ENCODE measurements around the gene C11orf54.
"Not testable (repeated sequence)": the region's sequence is repeated elsewhere in the genome, so short reads cannot be mapped to it uniquely, and the experiment has no call there.

C11orf54 gene

GRCh38 chr11:93740730-93741093, 760 bp upstream of the C11orf54 start:
- Histone ChIP-seq H3K4me1 (ENCODE audit: insufficient read depth, low read length) (0 out of 2 replicates have a peak, but pooled peaks cover 5% of the 10 kb centered on the region), H3K9ac (ENCODE audit: low read depth, low read length) (peak overlapping the region; percentile 97), H3K9me3 (ENCODE audit: control insufficient read depth, insufficient read depth, low read length) (no peaks in the 10 kb centered on the region), H3K36me3 (ENCODE audit: insufficient read depth, low read length) (peaks cover 22% of the 10 kb centered on the region)

- Histone ChIP-seq H3K4me1 (ENCODE audit: insufficient read depth, low read length) (0 out of 2 replicates have a peak, but pooled peaks cover 5% of the 10 kb centered on the region), H3K9ac (ENCODE audit: low read depth, low read length) (peak overlapping the region; percentile 97), H3K36me3 (ENCODE audit: insufficient read depth, low read length) (peaks cover 18% of the 10 kb centered on the region), H3K9me3 (ENCODE audit: control insufficient read depth, insufficient read depth, low read length) (no peaks in the 10 kb centered on the region)
Measured at GRCh38 chr11:93741882-93742226, 382 bp downstream of the C11orf54 start.

- Histone ChIP-seq H3K9me3 (ENCODE audit: control insufficient read depth, insufficient read depth, low read length) (no peaks in the 10 kb centered on the region), H3K9ac (ENCODE audit: low read depth, low read length) (no peak overlapping the region), H3K36me3 (ENCODE audit: insufficient read depth, low read length) (peaks cover 6% of the 10 kb centered on the region; the same call in 1 of the 2 replicates), H3K4me1 (ENCODE audit: insufficient read depth, low read length) (0 out of 2 replicates have a peak, but pooled peaks cover 5% of the 10 kb centered on the region)
Measured at GRCh38 chr11:93743291-93743690, 1.8 kb downstream of the C11orf54 start.

GRCh38 chr11:93744669-93745004, 3.2 kb downstream of the C11orf54 start:
- Histone ChIP-seq H3K4me1 (ENCODE audit: insufficient read depth, low read length) (no peaks in the 10 kb centered on the region), H3K36me3 (ENCODE audit: insufficient read depth, low read length) (no peaks in the 10 kb centered on the region), H3K9me3 (ENCODE audit: control insufficient read depth, insufficient read depth, low read length) (no peaks in the 10 kb centered on the region), H3K9ac (ENCODE audit: low read depth, low read length) (no peak overlapping the region)

GRCh38 chr11:93745005-93745755, 3.7 kb downstream of the C11orf54 start:
- not testable (repeated sequence) for H3K9ac ChIP-seq (ENCODE audit: low read depth, low read length); H3K36me3 ChIP-seq (ENCODE audit: insufficient read depth, low read length)

GRCh38 chr11:93746101-93746500, 4.6 kb downstream of the C11orf54 start:
- Histone ChIP-seq H3K9ac (ENCODE audit: low read depth, low read length) (no peak overlapping the region), H3K36me3 (ENCODE audit: insufficient read depth, low read length) (no peaks in the 10 kb centered on the region), H3K4me1 (ENCODE audit: insufficient read depth, low read length) (no peaks in the 10 kb centered on the region), H3K9me3 (ENCODE audit: control insufficient read depth, insufficient read depth, low read length) (no peaks in the 10 kb centered on the region)

More at GRCh38 chr11:93745005-93745755, 3.7 kb downstream of the C11orf54 start:
- H3K9me3 ChIP-seq (ENCODE audit: control insufficient read depth, insufficient read depth, low read length); H3K4me1 ChIP-seq (ENCODE audit: insufficient read depth, low read length): not testable (repeated sequence)

- Histone ChIP-seq H3K36me3 (ENCODE audit: insufficient read depth, low read length) (no peaks in the 10 kb centered on the region), H3K9me3 (ENCODE audit: control insufficient read depth, insufficient read depth, low read length) (no peaks in the 10 kb centered on the region), H3K9ac (ENCODE audit: low read depth, low read length) (no peak overlapping the region), H3K4me1 (ENCODE audit: insufficient read depth, low read length) (no peaks in the 10 kb centered on the region)
Measured at GRCh38 chr11:93747122-93747521, 5.7 kb downstream of the C11orf54 start.

- no peak overlapping the region for H3K9ac ChIP-seq (ENCODE audit: low read depth, low read length)
- H3K9me3 ChIP-seq (ENCODE audit: control insufficient read depth, insufficient read depth, low read length): no peaks in the 10 kb centered on the region
- no peaks in the 10 kb centered on the region for H3K36me3 ChIP-seq (ENCODE audit: insufficient read depth, low read length)
- no peaks in the 10 kb centered on the region for H3K4me1 ChIP-seq (ENCODE audit: insufficient read depth, low read length)
Measured at GRCh38 chr11:93751001-93751400, 9.5 kb downstream of the C11orf54 start.

- Histone ChIP-seq H3K9ac (ENCODE audit: low read depth, low read length) (no peak overlapping the region), H3K9me3 (ENCODE audit: control insufficient read depth, insufficient read depth, low read length) (no peaks in the 10 kb centered on the region), H3K4me1 (ENCODE audit: insufficient read depth, low read length) (no peaks in the 10 kb centered on the region), H3K36me3 (ENCODE audit: insufficient read depth, low read length) (no peaks in the 10 kb centered on the region)
Measured at GRCh38 chr11:93753241-93753640, 11.8 kb downstream of the C11orf54 start.

- Histone ChIP-seq H3K9me3 (ENCODE audit: control insufficient read depth, insufficient read depth, low read length) (no peaks in the 10 kb centered on the region), H3K4me1 (ENCODE audit: insufficient read depth, low read length) (no peaks in the 10 kb centered on the region), H3K36me3 (ENCODE audit: insufficient read depth, low read length) (peaks cover 5% of the 10 kb centered on the region; the same call in 1 of the 2 replicates), H3K9ac (ENCODE audit: low read depth, low read length) (no peak overlapping the region)
Measured at GRCh38 chr11:93756748-93757147, 15.3 kb downstream of the C11orf54 start.

GRCh38 chr11:93757301-93757700, 15.8 kb downstream of the C11orf54 start:
- Histone ChIP-seq H3K36me3 (ENCODE audit: insufficient read depth, low read length) (peaks cover 5% of the 10 kb centered on the region; the same call in 1 of the 2 replicates), H3K9ac (ENCODE audit: low read depth, low read length) (no peak overlapping the region), H3K4me1 (ENCODE audit: insufficient read depth, low read length) (no peaks in the 10 kb centered on the region), H3K9me3 (ENCODE audit: control insufficient read depth, insufficient read depth, low read length) (no peaks in the 10 kb centered on the region)

- Histone ChIP-seq H3K9ac (ENCODE audit: low read depth, low read length) (no peak overlapping the region), H3K36me3 (ENCODE audit: insufficient read depth, low read length) (peaks cover 5% of the 10 kb centered on the region; the same call in 1 of the 2 replicates), H3K4me1 (ENCODE audit: insufficient read depth, low read length) (no peaks in the 10 kb centered on the region), H3K9me3 (ENCODE audit: control insufficient read depth, insufficient read depth, low read length) (no peaks in the 10 kb centered on the region)
Measured at GRCh38 chr11:93757924-93758865, 16.7 kb downstream of the C11orf54 start.

- H3K36me3 ChIP-seq (ENCODE audit: insufficient read depth, low read length); H3K9me3 ChIP-seq (ENCODE audit: control insufficient read depth, insufficient read depth, low read length): not testable (repeated sequence)
Measured at GRCh38 chr11:93759123-93759522, 17.7 kb downstream of the C11orf54 start.

GRCh38 chr11:93761910-93762309, 20.4 kb downstream of the C11orf54 start:
- Histone ChIP-seq H3K36me3 (ENCODE audit: insufficient read depth, low read length) (peaks cover 5% of the 10 kb centered on the region; the same call in 1 of the 2 replicates), H3K9me3 (ENCODE audit: control insufficient read depth, insufficient read depth, low read length) (no peaks in the 10 kb centered on the region)

More at GRCh38 chr11:93759123-93759522, 17.7 kb downstream of the C11orf54 start:
- not testable (repeated sequence) for H3K9ac ChIP-seq (ENCODE audit: low read depth, low read length); H3K4me1 ChIP-seq (ENCODE audit: insufficient read depth, low read length)

More at GRCh38 chr11:93761910-93762309, 20.4 kb downstream of the C11orf54 start:
- Histone ChIP-seq H3K9ac (ENCODE audit: low read depth, low read length) (no peak overlapping the region), H3K4me1 (ENCODE audit: insufficient read depth, low read length) (no peaks in the 10 kb centered on the region)

Measured in ES-I3 (cell line).